ENCODE results near the gene POMP. TPM values are rescaled to one million over a fixed set of nuclear protein-coding genes. Genes with fewer than 3 reads are reported as not detected.

POMP gene
- total RNA-seq, 4 donors from 2014 or later: 24.7 to 56.8 (median 44.0) TPM

DNA sequence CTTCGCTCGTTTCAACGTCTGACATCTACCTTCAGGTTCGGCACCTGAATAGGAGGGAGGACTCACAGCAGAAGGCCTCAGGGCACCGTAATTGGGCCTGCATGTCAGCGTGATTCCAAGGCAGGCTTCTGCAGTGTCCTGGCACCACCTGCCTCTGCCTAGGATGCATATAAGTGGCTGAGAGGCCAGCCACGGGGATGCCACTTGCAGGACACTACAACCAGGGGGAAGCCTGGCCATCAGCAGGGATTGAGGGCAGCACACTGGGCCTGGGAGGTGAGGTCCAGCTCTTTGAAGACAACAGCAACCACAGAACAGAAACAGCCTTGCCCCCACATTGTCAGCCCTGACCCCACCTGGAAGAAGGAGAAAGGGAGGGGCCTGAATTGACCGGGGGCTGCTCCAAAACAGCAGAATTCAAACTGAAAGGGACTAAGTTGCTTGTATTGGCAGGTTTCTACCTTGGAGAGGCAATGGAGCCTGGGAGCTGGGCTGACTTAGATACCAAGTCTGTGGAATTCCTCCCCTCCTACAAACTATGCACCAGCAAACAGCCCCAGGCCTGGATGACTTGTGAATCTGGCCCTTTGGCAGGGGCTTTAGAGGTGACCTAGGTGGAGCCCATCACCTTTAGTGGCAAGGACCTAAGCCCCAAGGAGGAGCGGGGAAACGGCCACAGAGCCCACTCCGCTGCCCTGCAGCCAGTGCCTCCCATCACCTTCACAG lies 34.1 kb upstream of the POMP start:
- no peaks in the 10 kb centered on the region for H3K27me3 ChIP-seq
- no peaks in the 10 kb centered on the region for H3K4me1 ChIP-seq
- intact Hi-C loops (cut with DNase I; ENCODE audit: low total_unique reads): no loop called here
- no peak for DNase-seq
- H3K27ac ChIP-seq: no peak overlapping the region
- H3K36me3 ChIP-seq: no peaks in the 10 kb centered on the region
- no peak overlapping the region for H3K4me3 ChIP-seq
- TF ChIP-seq POLR2A (IDR thresholded peaks at IDR 0.05): no peak
- TF ChIP-seq EP300 (IDR thresholded peaks at IDR 0.05; ENCODE audit: low read depth): no peak
- no peak for TF ChIP-seq POLR2AphosphoS5 (IDR thresholded peaks at IDR 0.05)
- TF ChIP-seq CTCF (IDR thresholded peaks at IDR 0.05): no peak
- in situ Hi-C loops (cut with MboI; ENCODE audit: low pct_ligation_motif_present in 1 of 4, low pct_unique_long_range_greater_than_20kb in 1 of 4, low sequenced_read_pairs in 3 of 4): loop anchor here in 1 of 4 donors (25.0 kb wide), 1 partner anchor 288 kb away; no protein-coding TSS in a partner anchor
- WGBS, 2 donors (ENCODE audit: low coverage in 1 of 2): 84% methylated on average over 11 of the region's 11 CpGs; no CpG with 5 or more reads in 1 of the 2 donors
- H3K9me3 ChIP-seq: no peaks in the 10 kb centered on the region

- Histone ChIP-seq H3K4me1 (no peaks in the 10 kb centered on the region), H3K4me3 (no peak overlapping the region), H3K27ac (no peak overlapping the region), H3K9me3 (no peaks in the 10 kb centered on the region), H3K36me3 (no peaks in the 10 kb centered on the region), H3K27me3 (no peaks in the 10 kb centered on the region)
- in situ Hi-C loops (cut with MboI; ENCODE audit: low pct_ligation_motif_present in 1 of 4, low pct_unique_long_range_greater_than_20kb in 1 of 4, low sequenced_read_pairs in 3 of 4): loop anchor here in 1 of 4 donors (25.0 kb wide), 1 partner anchor 289 kb away; no protein-coding TSS in a partner anchor
- intact Hi-C loops (cut with DNase I; ENCODE audit: low total_unique reads): no loop called here
- 88 to 93% methylated on average over 4 to 5 of the region's 5 CpGs for WGBS, 2 donors (ENCODE audit: low coverage in 1 of 2)
- TF ChIP-seq EP300 (IDR thresholded peaks at IDR 0.05; ENCODE audit: low read depth): no peak
- no peak for TF ChIP-seq CTCF (IDR thresholded peaks at IDR 0.05)
- no peak for TF ChIP-seq POLR2A (IDR thresholded peaks at IDR 0.05)
- TF ChIP-seq POLR2AphosphoS5 (IDR thresholded peaks at IDR 0.05): no peak
- no peak for DNase-seq
Observed at GRCh38 chr13:28626266-28626665, 32.7 kb upstream of the POMP start.

DNA sequence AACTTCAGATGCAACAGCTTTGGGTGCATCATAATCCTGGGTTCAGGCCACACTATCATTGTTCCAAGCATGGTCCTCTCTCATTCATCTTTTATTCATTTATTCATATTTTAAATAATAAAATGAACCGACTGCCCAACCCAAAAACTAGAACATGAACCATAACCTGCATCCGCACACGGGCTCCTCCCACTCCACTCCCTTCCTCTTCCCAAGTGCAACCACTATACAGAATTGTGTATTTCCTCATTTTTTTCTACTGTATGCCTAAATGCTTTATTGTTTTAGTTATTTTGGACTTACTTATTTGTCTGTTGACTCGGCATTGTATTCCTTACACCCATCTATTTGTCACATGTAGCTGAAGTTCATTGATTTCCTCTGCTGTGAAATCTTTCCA lies 30.7 kb upstream of the POMP start:
- Histone ChIP-seq H3K9me3 (no peaks in the 10 kb centered on the region), H3K4me3 (no peak overlapping the region), H3K36me3 (no peaks in the 10 kb centered on the region), H3K27ac (no peak overlapping the region), H3K27me3 (no peaks in the 10 kb centered on the region), H3K4me1 (no peaks in the 10 kb centered on the region)
- no peak for DNase-seq
- intact Hi-C loops (cut with DNase I; ENCODE audit: low total_unique reads): no loop called here
- TF ChIP-seq POLR2AphosphoS5 (IDR thresholded peaks at IDR 0.05) (no peak), EP300 (IDR thresholded peaks at IDR 0.05; ENCODE audit: low read depth) (no peak), POLR2A (IDR thresholded peaks at IDR 0.05) (no peak), CTCF (IDR thresholded peaks at IDR 0.05) (no peak)
- 58 to 62% methylated on average over 4 of the region's 4 CpGs for WGBS, 2 donors (ENCODE audit: low coverage in 1 of 2)
- in situ Hi-C loops (cut with MboI; ENCODE audit: low pct_ligation_motif_present in 1 of 4, low pct_unique_long_range_greater_than_20kb in 1 of 4, low sequenced_read_pairs in 3 of 4): loop anchor here in 1 of 4 donors (25.0 kb wide), 1 partner anchor 291 kb away; no protein-coding TSS in a partner anchor

DNA sequence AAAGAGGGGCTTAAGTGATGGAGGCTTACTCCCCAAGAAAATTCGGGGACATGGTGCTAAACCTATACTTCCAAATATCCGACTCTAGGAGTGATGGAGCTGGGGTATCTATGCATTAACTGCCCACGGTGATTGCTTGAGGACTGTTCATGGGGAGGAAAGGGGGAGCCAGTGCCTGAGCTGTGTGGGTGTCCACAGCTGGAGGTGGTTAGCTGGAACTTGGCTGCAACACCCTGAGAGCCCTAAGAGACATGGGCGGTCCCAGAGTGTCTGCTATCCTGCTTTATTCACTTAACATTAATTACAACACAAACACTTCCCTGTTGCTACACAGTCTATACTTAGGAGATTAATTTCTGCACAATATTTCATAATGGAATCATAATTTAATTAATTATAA lies 28.1 kb upstream of the POMP start:
- no peaks in the 10 kb centered on the region for H3K4me1 ChIP-seq
- H3K27me3 ChIP-seq: no peaks in the 10 kb centered on the region
- WGBS, 2 donors (ENCODE audit: low coverage in 1 of 2): 78 to 91% methylated on average over 4 of the region's 4 CpGs
- no peak for TF ChIP-seq CTCF (IDR thresholded peaks at IDR 0.05)
- no peak for TF ChIP-seq POLR2A (IDR thresholded peaks at IDR 0.05)
- no peak for TF ChIP-seq EP300 (IDR thresholded peaks at IDR 0.05; ENCODE audit: low read depth)
- no peak for TF ChIP-seq POLR2AphosphoS5 (IDR thresholded peaks at IDR 0.05)
- in situ Hi-C loops (cut with MboI; ENCODE audit: low pct_ligation_motif_present in 1 of 4, low pct_unique_long_range_greater_than_20kb in 1 of 4, low sequenced_read_pairs in 3 of 4) (loop anchor here in 3 of 4 donors (10.0 to 25.0 kb wide), 2 partner anchors 294 to 306 kb away; no protein-coding TSS in a partner anchor), intact Hi-C loops (cut with DNase I; ENCODE audit: low total_unique reads) (loop anchor here (10.0 kb wide), 1 partner anchor 306 kb away; no protein-coding TSS in a partner anchor)
- no peak overlapping the region for H3K27ac ChIP-seq
- H3K9me3 ChIP-seq: no peaks in the 10 kb centered on the region
- DNase-seq: no peak
- H3K4me3 ChIP-seq: no peak overlapping the region
- H3K36me3 ChIP-seq: no peaks in the 10 kb centered on the region
